Endothelial cell of umbilical vein (primary cell): ENCODE data around the gene LRRC43. TPM values are rescaled to one million over a fixed set of nuclear protein-coding genes. Genes with fewer than 3 reads are reported as not detected.

Experiments
- BruUV-seq: library from RNA; stranded (reverse); fragments of 400-500 nt; replicated peaks from 2 replicates; lab custom pipeline; 2021; lab: Mats Ljungman, UMichigan
- CTCF ChIA-PET: fragments of 300-600, 350-600 bp; sonication (Branson Sonifier 250); formaldehyde crosslinking; loops from one replicate; lab custom pipeline; 2021; ENCODE audit warnings: antibody characterized with exemption, inconsistent platforms; lab: Charles Lee
- POLR2A ChIA-PET: fragments of 300-600, 350-600 bp; sonication (Branson Sonifier 250); formaldehyde crosslinking; loops from one replicate; lab custom pipeline; 2021; ENCODE audit warnings: antibody characterized with exemption, inconsistent platforms; lab: Charles Lee
- DNase-seq: peaks from one replicate; pipeline ENCODE4 v3.0.0-alpha.2; 2011; ENCODE audit warnings: low read depth, low spot score
- FAIRE-seq: peaks from 2 replicates; lab custom pipeline; 2011; peaks lifted over from hg19 to GRCh38; lab: Jason Lieb, UNC
- H2AFZ ChIP-seq: 2 replicates; pipeline ENCODE4 v1.6.0; 2012; ENCODE audit warnings: low read depth, low read length, control low read depth, inconsistent platforms
- H3K27ac ChIP-seq: 2 replicates; pipeline ENCODE4 v1.5.1; 2011; ENCODE audit warnings: low read depth, mild to moderate bottlenecking, control low read depth, low read length, moderate library complexity; ENCODE audit not compliant: insufficient read depth
- H3K27me3 ChIP-seq, 2 experiments: 2 replicates each; pipeline versions ENCODE4 v1.6.0 to v1.6.1; 2011; ENCODE audit warnings: low read length in 2 of 2, mixed read lengths in 1 of 2; ENCODE audit not compliant: control insufficient read depth in 2 of 2, insufficient read depth in 2 of 2
- H3K36me3 ChIP-seq, 2 experiments: 2 replicates in 1 of 2; 3 replicates in 1 of 2; pipeline ENCODE4 v1.5.1; 2011; ENCODE audit warnings: low read length in 2 of 2, mild to moderate bottlenecking in 1 of 2, moderate library complexity in 1 of 2; ENCODE audit not compliant: control insufficient read depth in 2 of 2, insufficient read depth in 2 of 2; ENCODE audit errors: extremely low read depth in 1 of 2
- H3K4me1 ChIP-seq: 3 replicates; pipeline ENCODE4 v1.5.1; 2011; ENCODE audit warnings: mild to moderate bottlenecking, low read length; ENCODE audit not compliant: control insufficient read depth, insufficient read depth; ENCODE audit errors: extremely low read depth
- H3K4me2 ChIP-seq: 2 replicates; pipeline ENCODE4 v1.6.1; 2011; ENCODE audit warnings: low read length, control low read depth, mixed read lengths; ENCODE audit not compliant: insufficient read depth
- H3K4me3 ChIP-seq, 3 experiments: fragments of 200-600 bp in 1 of 3; sonication (generic), shearing (Covaris generic) in 1 of 3; replicated peaks in 1 of 3; 2 replicates each; pipeline ENCODE4 v1.5.1; 2011 to 2016; ENCODE audit warnings: control low read depth in 3 of 3, low read length in 3 of 3, mild to moderate bottlenecking in 2 of 3, inconsistent platforms in 1 of 3, low read depth in 1 of 3, moderate library complexity in 1 of 3; ENCODE audit not compliant: insufficient read depth in 1 of 3
- H3K79me2 ChIP-seq: 2 replicates; pipeline ENCODE4 v1.6.0; 2012; ENCODE audit warnings: low read length, inconsistent platforms; ENCODE audit not compliant: control insufficient read depth, insufficient read depth
- H3K9ac ChIP-seq: replicated peaks from 2 replicates; pipeline ENCODE3; 2011; ENCODE audit warnings: low read length, control low read depth; ENCODE audit not compliant: insufficient read depth; ENCODE audit errors: extremely low read depth
- H3K9me1 ChIP-seq: replicated peaks from 3 replicates; pipeline ENCODE4 v1.6.0; 2011; ENCODE audit warnings: mild to moderate bottlenecking, low read length; ENCODE audit not compliant: control insufficient read depth, insufficient read depth; ENCODE audit errors: extremely low read depth
- H3K9me3 ChIP-seq: replicated peaks from 2 replicates; pipeline ENCODE4 v1.5.1; 2012; ENCODE audit warnings: low read length, inconsistent platforms; ENCODE audit not compliant: control insufficient read depth, insufficient read depth
- H4K20me1 ChIP-seq: replicated peaks from 2 replicates; pipeline ENCODE3; 2011; ENCODE audit warnings: mild to moderate bottlenecking, low read length; ENCODE audit not compliant: control insufficient read depth, insufficient read depth; ENCODE audit errors: extremely low read depth
- CTCF ChIP-seq, 2 donors: IDR thresholded peaks; 1 replicate in 1 of 2; 2 replicates in 1 of 2; pipeline ENCODE4 v1.5.1; 2011; ENCODE audit warnings: low read length in 2 of 2, mild to moderate bottlenecking in 2 of 2, moderate library complexity in 2 of 2, control low read depth in 1 of 2, inconsistent platforms in 1 of 2, low read depth in 1 of 2; ENCODE audit not compliant: insufficient read depth in 1 of 2; ENCODE audit errors: extremely low read depth in 1 of 2
- FOS ChIP-seq: IDR thresholded peaks from 2 replicates; pipeline ENCODE4 v1.6.1; 2011; ENCODE audit warnings: mild to moderate bottlenecking, low read length, moderate library complexity, borderline replicate concordance; ENCODE audit not compliant: insufficient read depth
- MAX ChIP-seq: IDR thresholded peaks from 2 replicates; pipeline ENCODE4 v1.6.1; 2011; ENCODE audit not compliant: insufficient read depth, insufficient read length
- MYC ChIP-seq: IDR thresholded peaks from one replicate; pipeline ENCODE4 v1.6.1; 2011; ENCODE audit warnings: mild to moderate bottlenecking, low read depth, low read length
- POLR2AphosphoS5 ChIP-seq: IDR thresholded peaks from 2 replicates; pipeline ENCODE4 v1.6.1; 2012; ENCODE audit warnings: low read depth, mild to moderate bottlenecking, control low read depth, low read length, moderate library complexity; ENCODE audit not compliant: insufficient read depth
- dilution Hi-C: fragments of 300-500 bp; cut with MboI; formaldehyde crosslinking; loops from one replicate; pipeline ENCODE4 v1.15.0; 2019; ENCODE audit warnings: low sequenced_read_pairs; ENCODE audit not compliant: extremely low pct_ligation_motif_present
- intact Hi-C: fragments of 100-400 bp; cut with micrococcal nuclease; formaldehyde crosslinking; loops from one replicate; pipeline ENCODE4 v1.10.0; 2022
- polyA plus RNA-seq, 4 experiments: library from polyadenylated mRNA; depleted of rRNA in 3 of 4; stranded (reverse) in 3 of 4; unstranded in 1 of 4; fragments of >200 nt; gene quantifications; 2 replicates each; pipeline versions ENCODE4 v1.2.1 to v1.2.3, GENCODE V29; 2011 to 2012; ENCODE audit warnings: missing spikeins in 1 of 4
- total RNA-seq: library from RNA; stranded (reverse); gene quantifications from 2 replicates; pipeline ENCODE4 v1.2.3, GENCODE V29; 2021

The LRRC43 gene
- total and polyA plus RNA-seq, 2 donors (not counting 3 experiments of a cell fraction or from before 2014, with no cell fraction given) = 3.1 to 3.4 TPM

- Histone ChIP-seq H3K9me3 (no peaks in the 10 kb centered on the region), H3K4me3 (no peak overlapping the region), H3K36me3 (peaks cover 4 to 43% of the 10 kb centered on the region in 2 experiments), H3K9ac (no peak overlapping the region), H3K4me2 (no peak overlapping the region), H3K4me1 (no peaks in the 10 kb centered on the region), H2AFZ (no peak overlapping the region), H3K27ac (no peak overlapping the region), H3K27me3 (no peaks in the 10 kb centered on the region), H3K9me1 (no peaks in the 10 kb centered on the region), H4K20me1 (no peaks in the 10 kb centered on the region), H3K79me2 (no peaks in the 10 kb centered on the region)
- peak; percentile 36 for DNase-seq
- POLR2A ChIA-PET = no interaction called here
- dilution Hi-C loops = no loop called here
- CTCF ChIA-PET = interaction anchor here (1.5 to 1.7 kb wide), 2 partner anchors 57 to 79 kb away, joined by 8 to 31 read pairs; no protein-coding TSS in a partner anchor
- intact Hi-C loops = no loop called here
- FAIRE-seq = no peak
- no peak for TF ChIP-seq FOS
- peak in 1 of 2 donors; percentile 31 for TF ChIP-seq CTCF (IDR thresholded peaks at IDR 0.05; ENCODE audit: extremely low read depth in 1 of 2, insufficient read depth in 1 of 2, low read depth in 1 of 2, low read length in 2 of 2)
- no peak for TF ChIP-seq MYC
- no peak for TF ChIP-seq POLR2AphosphoS5
- no peak for TF ChIP-seq MAX
- TSS peak; percentile 73 for BruUV-seq
These were observed 49.6 kb upstream of the LRRC43 start for GRCh38 chr12:122133192-122133950.
